GM12864 (cell line): Measurements from ENCODE around the gene TMEM131.
"Not testable (repeated sequence)": the region's sequence is repeated elsewhere in the genome, so short reads cannot be mapped to it uniquely, and the experiment has no call there.

Source experiments
- DNase-seq: peaks from one replicate; pipeline ENCODE4 v3.0.0-alpha.2; 2011; ENCODE audit warnings: low read depth
- H3K4me3 ChIP-seq: 2 replicates; pipeline ENCODE4 v1.5.1; 2011; ENCODE audit warnings: mild to moderate bottlenecking, low read depth, low read length, control low read depth
- TF ChIP-seq, protein P1 (sequence below): IDR thresholded peaks from 2 replicates; pipeline ENCODE4 v1.5.1; 2011; ENCODE audit warnings: low read depth, mild to moderate bottlenecking, moderate library complexity, low read length, control low read depth, inconsistent platforms; ENCODE audit errors: missing control alignments

The TMEM131 gene

DNA sequence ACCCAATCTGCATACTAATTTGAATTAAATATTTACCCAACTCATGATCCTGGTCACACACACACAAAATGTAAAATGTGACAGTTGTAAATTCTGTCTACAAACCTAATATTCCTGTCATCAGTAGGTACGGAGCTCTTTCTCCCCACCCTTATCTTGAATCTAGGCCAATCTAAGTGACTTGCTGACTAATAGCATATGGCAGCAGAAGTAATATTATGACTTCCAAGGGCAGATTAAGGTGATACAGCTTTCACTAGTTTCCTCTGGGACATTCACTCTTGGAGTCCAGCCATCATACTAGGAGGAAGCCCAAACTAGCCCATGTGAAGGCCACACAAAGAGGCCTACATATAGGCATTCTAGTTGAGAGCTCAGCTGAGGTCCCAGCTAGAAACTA is 89.4 kb downstream of the TMEM131 start:
- no peak for DNase-seq
- TF ChIP-seq, protein P1, sequence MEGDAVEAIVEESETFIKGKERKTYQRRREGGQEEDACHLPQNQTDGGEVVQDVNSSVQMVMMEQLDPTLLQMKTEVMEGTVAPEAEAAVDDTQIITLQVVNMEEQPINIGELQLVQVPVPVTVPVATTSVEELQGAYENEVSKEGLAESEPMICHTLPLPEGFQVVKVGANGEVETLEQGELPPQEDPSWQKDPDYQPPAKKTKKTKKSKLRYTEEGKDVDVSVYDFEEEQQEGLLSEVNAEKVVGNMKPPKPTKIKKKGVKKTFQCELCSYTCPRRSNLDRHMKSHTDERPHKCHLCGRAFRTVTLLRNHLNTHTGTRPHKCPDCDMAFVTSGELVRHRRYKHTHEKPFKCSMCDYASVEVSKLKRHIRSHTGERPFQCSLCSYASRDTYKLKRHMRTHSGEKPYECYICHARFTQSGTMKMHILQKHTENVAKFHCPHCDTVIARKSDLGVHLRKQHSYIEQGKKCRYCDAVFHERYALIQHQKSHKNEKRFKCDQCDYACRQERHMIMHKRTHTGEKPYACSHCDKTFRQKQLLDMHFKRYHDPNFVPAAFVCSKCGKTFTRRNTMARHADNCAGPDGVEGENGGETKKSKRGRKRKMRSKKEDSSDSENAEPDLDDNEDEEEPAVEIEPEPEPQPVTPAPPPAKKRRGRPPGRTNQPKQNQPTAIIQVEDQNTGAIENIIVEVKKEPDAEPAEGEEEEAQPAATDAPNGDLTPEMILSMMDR: no peak
- no peak overlapping the region for H3K4me3 ChIP-seq

DNA sequence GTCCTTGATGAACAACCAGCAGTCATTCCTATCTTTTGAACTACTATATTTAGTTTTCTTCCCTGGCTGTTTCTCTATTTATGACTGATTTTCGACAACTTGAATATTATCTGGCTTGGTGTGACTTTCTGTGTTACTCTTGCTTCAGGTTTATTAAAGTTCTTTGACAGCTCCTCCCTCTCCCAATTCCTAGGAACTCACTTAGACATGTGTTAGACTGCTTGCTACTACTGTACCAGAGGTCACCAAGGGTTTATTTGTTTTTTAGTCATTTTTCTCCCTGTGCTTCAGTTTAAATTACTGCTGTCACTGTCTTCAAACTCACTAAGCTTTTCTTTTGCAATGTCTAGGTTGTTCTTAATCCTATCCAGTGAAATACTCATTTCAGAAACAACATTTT is 90.5 kb downstream of the TMEM131 start:
- DNase-seq: no peak
- no peak overlapping the region for H3K4me3 ChIP-seq
- TF ChIP-seq, protein P1: no peak

DNA sequence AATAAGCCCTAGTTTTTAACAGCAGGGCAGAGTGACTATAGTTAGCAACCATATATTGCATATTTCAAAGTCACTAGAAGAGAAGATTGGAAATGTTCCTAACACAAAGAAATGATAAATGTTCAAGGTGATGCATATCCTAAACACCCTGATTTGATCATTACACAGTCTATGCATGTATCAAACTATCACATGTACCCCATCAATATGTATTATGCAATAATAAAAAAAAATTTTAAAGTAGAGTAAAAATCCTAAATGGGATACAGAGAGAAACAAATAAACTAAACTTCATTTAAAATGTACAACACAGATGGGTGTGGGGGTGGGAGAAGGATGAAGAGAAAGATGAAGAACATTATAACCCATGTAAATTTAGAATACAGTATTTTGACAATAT is 93.9 kb downstream of the TMEM131 start:
- no peak overlapping the region for H3K4me3 ChIP-seq
- TF ChIP-seq, protein P1: no peak
- no peak for DNase-seq

DNA sequence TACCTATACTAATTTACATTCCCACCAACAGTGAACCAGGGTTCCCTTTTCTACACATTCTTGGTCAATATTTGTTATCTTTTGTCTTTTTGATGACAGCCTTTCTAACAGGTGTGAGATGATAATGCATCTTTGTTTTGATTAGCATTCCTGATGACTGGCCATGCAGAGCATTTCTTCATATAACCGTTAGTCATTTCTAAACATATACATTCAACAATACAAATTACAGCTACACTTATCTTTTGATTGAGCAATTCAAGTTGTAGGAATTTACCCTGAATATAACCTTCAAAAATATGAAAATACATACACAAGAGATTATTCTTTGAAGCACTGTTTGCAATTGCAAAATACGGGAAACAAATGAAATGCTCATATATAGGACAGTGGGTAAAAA is 94.9 kb downstream of the TMEM131 start:
- TF ChIP-seq, protein P1: no peak
- DNase-seq: no peak
- H3K4me3 ChIP-seq: no peak overlapping the region

DNA sequence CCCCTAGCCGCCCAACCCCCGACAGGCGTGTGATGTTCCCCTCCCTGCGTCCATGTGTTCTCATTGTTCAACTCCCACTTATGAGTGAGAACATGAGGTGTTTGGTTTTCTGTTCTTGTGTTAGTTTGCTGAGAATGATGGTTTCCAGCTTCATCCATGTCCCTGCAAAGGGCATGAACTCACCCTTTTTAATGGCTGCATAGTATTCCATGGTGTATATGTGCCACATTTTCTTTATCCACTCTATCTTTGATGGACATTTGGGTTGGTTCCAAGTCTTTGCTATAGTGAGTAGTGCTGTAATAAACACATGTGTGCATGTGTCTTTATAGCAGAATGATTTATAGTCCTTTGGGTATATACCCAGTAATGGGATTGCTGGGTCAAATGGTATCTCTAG is 102.7 kb downstream of the TMEM131 start:
- not testable (repeated sequence) for H3K4me3 ChIP-seq, DNase-seq

DNA sequence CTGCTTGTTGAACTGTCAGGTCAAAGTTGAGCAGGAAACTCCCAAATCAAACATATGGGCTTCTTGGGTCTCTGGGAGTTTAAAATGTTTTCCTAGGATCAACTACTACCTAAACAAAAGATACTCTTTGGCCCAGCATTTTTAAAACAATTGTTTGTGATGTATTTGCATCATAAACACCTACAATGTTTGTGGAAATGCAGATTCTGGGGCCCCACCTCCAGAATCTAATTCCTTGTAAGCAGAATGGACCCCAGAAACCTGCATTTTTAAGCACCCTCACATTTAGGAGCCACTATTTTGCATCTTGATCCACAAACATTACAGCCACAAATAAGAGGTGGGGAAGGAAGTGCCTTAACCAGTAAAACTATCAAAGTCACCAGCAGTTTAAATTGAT is 104.1 kb downstream of the TMEM131 start:
- no peak for DNase-seq
- TF ChIP-seq, protein P1: no peak
- no peak overlapping the region for H3K4me3 ChIP-seq

DNA sequence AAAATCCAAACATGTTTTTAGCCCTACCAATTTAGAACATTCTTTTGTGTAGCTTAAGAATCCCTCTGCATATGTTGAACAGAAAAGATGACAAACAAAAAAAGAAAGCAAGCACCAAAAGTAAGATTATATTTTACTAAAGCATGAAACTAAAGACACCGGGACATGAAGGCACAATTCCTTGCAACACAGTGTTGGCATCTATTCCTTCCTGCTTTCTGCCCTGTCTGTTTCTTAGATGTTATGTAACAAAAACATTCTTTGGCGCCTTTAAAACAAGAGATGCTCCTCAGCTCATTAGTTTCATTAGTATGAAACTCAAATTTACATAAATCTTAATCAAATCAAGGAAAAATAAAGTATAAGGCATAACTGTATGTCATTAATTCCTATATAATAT is 106.6 kb downstream of the TMEM131 start:
- no peak overlapping the region for H3K4me3 ChIP-seq
- TF ChIP-seq, protein P1: no peak
- no peak for DNase-seq

DNA sequence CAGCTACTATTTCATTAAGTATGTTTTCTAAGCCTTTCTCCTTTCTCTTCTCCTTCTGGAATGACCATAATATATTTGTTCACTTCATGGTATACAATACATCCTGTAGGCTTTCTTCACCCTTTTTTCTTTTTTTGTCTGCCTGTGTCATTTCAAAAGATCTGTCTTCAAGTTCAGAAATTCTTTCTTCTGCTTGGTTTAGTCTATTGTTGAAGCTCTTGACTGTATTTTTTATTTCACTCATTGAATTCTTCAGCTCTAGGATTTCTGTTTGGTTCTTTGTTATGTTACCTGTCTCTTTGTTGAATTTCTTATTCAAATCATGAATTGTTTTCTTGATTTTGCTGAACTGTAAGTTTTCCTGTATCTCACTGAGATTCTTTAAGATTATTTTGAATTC is 109.9 kb downstream of the TMEM131 start:
- no peak overlapping the region for H3K4me3 ChIP-seq
- TF ChIP-seq, protein P1: no peak
- DNase-seq: no peak
